GM21723 (cell line): ENCODE measurements around the gene PELI2.

Experiments
- ATAC-seq: cut with Tn5 transposase; IDR thresholded peaks from one replicate; pipeline ENCODE4 v1.9.1; 2021; ENCODE audit warnings: mild to moderate bottlenecking, moderate library complexity; ENCODE audit not compliant: unreplicated experiment

PELI2 gene

DNA sequence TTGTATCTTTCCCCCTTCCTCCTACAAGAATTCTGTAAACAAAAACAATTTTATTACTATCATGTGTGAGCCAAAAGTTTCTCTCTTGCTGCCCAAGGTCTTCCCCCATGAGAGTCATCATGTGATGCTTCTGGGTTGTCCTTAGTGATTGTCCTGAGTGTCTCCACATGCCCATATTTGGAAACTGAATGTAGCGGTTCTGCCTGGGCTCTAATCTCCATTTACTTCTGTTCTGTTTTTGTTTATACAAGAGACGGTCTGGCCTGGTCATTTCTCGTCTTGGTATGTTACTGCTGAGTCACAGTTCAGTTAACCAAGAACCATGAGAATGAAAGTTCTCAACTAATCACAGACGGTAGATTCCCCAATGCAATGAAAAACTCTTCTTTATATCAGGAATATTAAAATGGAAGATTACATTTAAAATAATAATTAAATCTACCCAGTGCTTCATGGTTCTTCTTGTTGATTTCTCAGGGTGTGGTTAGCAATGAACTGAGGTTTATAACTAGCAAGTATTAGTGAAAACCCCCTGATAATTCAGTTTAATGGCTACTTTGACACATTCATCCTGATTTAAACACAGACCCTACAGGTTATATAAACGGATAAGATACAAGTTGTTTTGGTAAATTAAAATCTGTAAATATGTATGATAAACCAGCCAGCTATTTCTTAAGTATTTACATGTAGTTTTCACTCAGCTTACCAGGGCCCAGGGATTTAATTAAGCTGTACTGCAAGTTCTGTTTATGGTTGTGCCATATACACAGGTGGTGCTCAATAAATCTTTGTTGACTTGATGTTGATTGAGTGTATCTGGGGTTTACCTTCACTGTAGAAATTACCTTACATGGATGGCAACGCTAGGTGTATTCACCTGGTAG lies 81.1 kb downstream of the PELI2 start:
- peak; percentile 62 for ATAC-seq

GRCh38 chr14:56199982-56200577 lies 81.9 kb downstream of the PELI2 start:
- peak; percentile 67 for ATAC-seq

DNA sequence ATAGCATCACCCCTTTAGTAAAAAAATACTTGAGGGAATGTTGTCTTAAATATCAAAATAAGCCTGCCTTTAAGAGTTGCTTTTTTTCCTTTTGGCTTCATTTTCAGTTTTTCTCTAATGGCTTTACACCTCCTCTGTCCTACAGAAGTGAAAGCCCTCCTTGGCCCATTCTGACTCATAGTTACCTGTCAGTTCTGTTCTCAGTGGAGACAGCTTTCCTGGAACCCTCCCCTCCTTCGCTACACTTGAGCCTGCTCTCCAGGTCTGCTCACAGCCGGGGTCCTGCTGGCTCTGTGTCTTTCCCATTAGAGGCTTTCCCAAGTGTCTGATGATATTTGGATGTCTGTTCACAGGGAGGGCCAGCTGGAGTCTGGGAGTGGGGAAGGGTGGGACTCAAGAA lies 84.0 kb downstream of the PELI2 start:
- ATAC-seq: peak; percentile 47

DNA sequence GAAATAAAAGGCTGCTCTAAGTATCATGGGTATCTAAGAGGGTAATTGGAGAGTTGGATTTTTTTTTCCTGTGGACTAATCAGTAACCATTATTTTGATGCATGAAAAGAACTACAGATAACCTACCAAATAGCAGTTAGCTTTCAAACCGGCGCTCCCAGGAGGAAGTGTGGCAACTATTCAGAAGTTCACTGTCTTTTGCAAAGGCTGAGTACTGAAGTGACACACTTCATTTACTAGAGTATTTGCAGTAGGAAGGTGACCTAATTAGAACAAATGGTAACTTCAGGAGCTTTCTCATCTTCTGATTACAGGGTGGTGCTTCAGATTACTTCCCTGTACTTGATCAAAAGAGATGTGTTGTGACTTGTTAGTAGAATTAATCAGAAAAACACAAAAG lies 87.7 kb downstream of the PELI2 start:
- ATAC-seq: no peak

DNA sequence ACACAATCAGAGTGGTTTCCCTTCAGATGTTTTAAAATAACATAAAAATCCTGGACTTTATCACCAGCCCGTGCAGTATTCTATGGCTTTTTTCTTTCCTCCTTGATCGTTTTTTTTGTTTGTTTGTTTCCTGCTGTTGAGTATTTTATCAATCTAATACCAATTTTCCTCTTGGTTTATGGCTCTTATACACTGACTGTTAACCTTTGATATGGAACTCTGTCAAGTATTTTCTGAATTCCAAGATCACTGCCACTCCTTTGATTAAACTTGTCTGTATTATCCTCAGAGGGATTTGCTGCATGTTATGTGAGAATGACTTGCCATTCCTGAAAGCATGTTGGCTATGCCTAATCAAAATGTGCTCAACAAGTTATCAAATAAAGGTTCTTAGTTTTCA lies 88.4 kb downstream of the PELI2 start:
- ATAC-seq: no peak

DNA sequence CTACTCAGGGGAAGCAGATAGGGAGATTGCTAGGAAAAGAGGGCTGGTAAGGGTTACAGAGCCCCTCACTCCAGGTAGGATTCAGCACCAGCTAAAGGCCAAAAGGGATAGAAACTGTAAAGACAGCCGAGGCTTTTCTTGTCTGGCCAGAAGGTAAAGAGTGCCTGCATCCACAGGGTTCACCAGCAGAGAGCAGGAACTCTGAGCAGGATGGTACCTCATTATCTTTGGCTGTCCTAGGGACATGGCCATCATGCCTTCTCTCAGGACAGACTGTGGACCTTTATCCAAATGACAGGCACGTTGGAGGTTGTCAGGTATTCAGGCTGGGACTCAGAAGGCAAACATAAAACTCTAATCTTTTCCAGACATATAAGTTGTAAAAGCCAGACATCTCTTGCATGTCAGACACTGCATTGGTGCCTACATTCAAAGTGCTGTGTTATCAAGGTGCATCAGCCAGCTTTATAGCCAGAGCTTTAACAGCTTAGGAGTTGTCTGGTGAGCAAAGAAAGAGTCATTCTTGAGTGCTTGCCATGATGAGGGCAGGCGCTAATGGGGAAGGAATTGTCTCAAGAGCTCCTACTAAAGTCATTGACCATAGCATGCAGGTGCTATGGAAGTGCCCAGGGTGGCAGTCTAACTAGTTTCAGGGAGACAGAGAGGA lies 89.5 kb downstream of the PELI2 start:
- no peak for ATAC-seq

DNA sequence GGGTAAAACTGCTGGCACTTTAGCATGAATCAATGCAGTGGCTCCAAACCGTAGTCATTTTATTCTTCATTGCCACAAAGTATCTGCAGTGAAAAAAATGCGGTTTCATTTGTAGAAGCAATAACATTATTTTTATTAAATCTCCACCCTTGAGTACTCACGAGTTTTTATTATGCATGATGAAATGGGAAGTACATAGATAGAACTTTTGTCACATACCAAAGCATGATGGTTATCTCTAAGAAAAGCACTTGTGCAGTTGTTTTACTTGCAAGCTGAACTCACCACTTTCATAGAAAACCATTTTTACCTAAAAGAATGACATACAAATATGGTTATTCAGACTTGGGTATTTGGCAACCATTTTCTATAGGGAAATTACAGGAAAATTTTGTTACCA lies 90.3 kb downstream of the PELI2 start:
- ATAC-seq: no peak

DNA sequence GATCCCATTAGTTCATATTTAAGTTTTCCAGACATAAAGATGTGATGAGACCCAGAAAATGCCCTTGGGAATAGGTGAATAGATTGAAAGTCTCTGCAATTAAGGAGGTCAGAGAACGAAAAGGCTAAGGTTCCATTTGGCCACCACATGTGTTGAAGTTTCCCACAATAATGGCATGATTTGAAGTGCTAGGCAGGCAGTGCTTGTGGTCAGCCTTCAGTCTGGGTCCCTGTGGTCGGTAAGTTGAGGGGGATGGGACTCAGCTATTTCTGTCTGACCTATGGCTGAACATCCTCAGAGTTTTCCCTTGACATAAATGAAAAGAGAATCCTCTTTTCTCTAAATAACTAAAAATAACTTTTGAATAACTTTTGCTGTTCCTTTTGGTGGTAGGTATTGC lies 92.4 kb downstream of the PELI2 start:
- ATAC-seq: no peak

GRCh38 chr14:56211084-56211483 lies 92.9 kb downstream of the PELI2 start:
- no peak for ATAC-seq

- no peak for ATAC-seq
Measured at GRCh38 chr14:56211844-56212243, 93.6 kb downstream of the PELI2 start.

DNA sequence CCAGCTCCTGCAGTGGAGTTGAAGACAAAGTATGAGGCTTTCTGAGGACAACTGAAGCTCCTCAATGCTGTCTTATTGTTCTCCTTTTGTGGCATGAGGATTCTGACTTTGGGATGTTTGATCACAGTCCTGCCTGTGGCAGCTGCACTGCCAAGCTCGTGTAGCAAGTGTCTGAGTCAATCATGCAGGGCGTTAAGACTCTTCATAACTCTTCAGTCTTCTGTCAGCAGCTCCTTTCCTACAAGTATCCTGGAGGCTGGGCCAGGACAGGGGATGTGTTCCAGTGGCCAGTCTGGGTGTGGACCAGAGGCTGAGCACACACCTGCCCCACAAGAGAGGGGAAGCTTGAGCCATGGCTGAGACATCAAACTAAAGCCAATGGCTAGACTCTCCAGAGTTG lies 94.3 kb downstream of the PELI2 start:
- ATAC-seq: no peak

DNA sequence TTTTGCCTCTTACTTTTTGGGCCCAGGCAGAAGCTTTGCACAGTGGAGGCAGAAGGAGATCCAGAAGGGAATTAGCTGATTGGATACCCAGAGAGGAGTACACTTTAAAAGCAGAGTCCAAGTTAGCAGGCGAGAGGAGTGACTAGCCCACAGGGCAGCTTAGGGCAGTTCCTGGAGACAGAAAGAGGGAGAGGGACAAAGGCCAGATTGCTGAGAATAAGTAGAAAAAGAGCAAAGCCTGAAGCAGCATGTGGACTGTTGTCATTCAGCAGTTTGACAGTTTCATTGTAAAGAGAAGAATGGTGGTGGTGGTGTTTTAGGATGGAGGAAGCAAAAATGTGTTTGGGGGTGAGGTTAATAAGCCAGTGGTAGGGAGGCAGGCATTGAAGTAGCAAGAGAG lies 95.1 kb downstream of the PELI2 start:
- ATAC-seq: no peak

DNA sequence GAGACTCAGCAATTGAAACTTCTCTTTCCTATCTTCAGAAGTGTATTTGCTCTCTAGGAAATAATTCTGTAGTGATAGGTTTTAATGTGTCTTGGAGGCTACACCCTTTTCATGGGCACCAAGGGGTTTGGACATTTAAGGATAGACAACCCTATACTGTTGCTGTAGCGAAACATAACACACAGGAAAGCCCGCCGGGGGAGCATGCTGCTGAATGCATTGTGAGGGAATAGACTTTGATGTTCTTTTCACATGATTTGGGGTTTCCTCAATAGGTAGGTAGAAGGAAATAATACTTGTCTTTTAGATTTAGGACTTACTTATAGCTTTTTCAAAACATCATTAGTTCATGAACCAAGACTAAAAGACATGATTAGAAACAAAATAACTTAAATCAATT lies 97.0 kb downstream of the PELI2 start:
- no peak for ATAC-seq

DNA sequence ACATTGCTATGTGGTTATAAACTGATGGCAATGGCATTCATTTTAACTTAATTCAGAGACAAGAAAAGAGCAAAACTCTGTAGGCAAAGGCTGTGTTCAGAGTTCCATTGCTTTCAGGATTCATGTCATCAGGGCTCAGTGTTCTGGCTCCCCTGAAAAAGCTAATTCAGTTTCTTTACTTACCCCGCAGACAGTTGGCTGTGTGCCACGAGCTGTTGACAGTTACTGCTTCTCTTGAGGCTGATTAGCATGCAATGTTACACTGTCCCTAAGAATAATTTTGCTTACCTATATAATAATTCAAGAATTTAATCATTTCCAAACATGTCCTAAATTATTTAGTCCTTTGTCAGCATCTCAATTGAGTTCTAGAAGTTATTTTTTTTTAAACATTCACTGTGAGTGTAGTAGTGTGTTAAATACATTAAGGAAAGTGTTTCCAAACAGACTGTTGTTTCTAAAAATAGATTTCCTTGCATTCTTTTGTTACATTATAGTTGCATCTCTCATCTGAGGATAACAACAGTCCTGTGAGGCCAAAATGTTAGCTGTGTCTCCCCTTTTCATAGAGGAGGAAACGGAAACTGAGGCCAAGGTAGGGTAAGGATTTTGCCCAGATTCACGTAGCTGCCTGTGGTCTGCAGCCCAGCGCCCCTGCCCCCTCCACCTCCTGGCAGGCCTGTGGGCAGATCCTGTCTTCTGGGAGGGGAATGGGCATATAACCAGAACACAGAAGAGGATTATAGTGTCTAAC lies 98.6 kb downstream of the PELI2 start:
- ATAC-seq: no peak

DNA sequence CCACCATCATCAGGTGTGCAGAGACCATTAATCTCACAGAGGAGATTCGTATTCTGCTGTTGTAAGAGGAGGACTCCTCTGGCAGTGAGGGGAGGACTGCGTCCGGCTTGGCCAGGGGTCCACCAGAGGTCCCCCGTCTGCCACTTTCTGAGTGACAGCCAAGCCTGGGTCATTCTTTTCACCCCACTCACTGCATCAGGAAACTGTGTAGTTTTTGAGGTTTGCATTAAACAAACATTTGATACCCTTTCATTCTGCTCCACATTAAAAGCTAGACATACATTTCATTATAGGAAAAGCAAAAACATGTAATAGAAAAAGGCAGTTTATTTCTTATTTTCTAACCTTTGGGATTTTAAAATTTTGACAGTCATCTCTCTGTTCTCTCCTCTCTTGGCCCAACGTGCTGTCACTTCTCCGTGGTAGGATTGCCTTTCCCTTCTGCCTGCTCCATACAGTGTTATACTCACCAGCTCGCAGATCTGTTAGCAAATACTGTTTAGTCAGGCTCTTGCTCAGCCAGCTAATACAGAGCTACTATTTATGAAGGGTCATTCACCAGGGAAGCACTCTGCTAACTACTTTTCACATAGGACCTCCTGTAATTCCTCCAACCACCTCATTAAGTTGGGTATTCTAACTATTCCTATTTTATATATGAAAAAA lies 99.3 kb downstream of the PELI2 start:
- no peak for ATAC-seq

DNA sequence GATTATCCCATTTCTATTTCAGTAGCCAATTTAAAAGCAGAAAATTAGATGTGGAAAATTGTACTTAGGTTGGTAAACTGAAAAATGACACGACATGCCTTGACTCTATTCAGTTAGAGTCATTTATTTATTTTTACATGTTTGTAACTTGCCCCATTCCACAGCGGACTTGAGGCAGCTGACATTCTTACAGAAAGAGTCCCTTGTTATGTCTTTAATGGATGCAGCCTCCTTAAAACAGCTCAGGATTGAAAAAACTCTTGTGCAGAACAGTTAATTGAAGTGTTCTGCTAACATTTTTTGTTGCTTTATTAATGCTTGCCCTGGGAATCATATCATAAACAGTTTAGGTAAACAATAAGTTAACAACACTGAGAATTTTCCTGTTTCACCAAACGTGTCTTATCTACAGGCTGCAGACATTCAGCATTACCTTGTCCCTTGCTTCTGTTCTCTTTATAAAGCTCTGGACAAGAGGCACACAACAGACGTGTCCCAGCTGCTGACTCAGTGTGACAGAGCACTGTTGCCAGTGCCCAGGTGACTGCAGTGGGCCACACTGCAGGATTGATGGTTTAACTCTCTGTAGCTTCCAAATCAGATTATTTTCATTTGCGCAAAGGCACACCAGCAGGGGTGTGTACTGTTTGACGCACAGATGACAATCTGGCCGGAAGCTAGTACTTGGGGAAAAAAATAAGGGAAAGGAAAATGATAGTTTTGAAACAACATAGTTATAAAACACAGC lies 101.6 kb downstream of the PELI2 start:
- no peak for ATAC-seq

- no peak for ATAC-seq
Measured at GRCh38 chr14:56221382-56222128, 103.3 kb downstream of the PELI2 start.

GRCh38 chr14:56224229-56224628 lies 106.0 kb downstream of the PELI2 start:
- no peak for ATAC-seq
